H7 (cell line): ENCODE data around the gene BANF2. TPM values are rescaled to one million over a fixed set of nuclear protein-coding genes. Genes with fewer than 3 reads are reported as not detected.

Experiments used
- DNase-seq: peaks from one replicate; pipeline ENCODE4 v3.0.0; 2012
- H3K27me3 ChIP-seq: 2 replicates; pipeline ENCODE4 v1.6.0; 2011; ENCODE audit warnings: mild to moderate bottlenecking, low read length; ENCODE audit not compliant: control insufficient read depth, insufficient read depth
- H3K36me3 ChIP-seq: replicated peaks from 2 replicates; pipeline ENCODE4 v1.5.1; 2011; ENCODE audit warnings: low read length; ENCODE audit not compliant: control insufficient read depth, insufficient read depth
- H3K4me3 ChIP-seq: 2 replicates; pipeline ENCODE4 v1.5.1; 2011; ENCODE audit warnings: low read depth, mild to moderate bottlenecking, control low read depth, low read length, moderate library complexity; ENCODE audit not compliant: insufficient read depth
- total RNA-seq: library from RNA; depleted of rRNA; stranded (reverse); fragments of >200 nt; shearing (Covaris generic); gene quantifications from 2 replicates; pipeline ENCODE4 v1.2.3, GENCODE V29; 2014

The BANF2 gene
- total RNA-seq, 1 experiment from 2014 or later, result not detected

- Histone ChIP-seq H3K27me3 (no peaks in the 10 kb centered on the region), H3K36me3 (peaks cover 3% of the 10 kb centered on the region; the same call in 1 of the 2 replicates), H3K4me3 (peak overlapping the region; percentile 57; the same call in 1 of the 2 replicates)
- no peak for DNase-seq
Observed at GRCh38 chr20:17683218-17684076, 16.3 kb upstream of the BANF2 start.

- no peaks in the 10 kb centered on the region for H3K27me3 ChIP-seq
- no peak overlapping the region for H3K4me3 ChIP-seq
- H3K36me3 ChIP-seq, result peaks cover 2% of the 10 kb centered on the region; the same call in 1 of the 2 replicates
- DNase-seq, result no peak
Observed at GRCh38 chr20:17684077-17684888, 15.5 kb upstream of the BANF2 start.

- DNase-seq, result no peak
- no peaks in the 10 kb centered on the region for H3K27me3 ChIP-seq
- no peaks in the 10 kb centered on the region for H3K36me3 ChIP-seq
- no peak overlapping the region for H3K4me3 ChIP-seq
Observed at GRCh38 chr20:17685168-17685567, 14.6 kb upstream of the BANF2 start.

- Histone ChIP-seq H3K36me3 (no peaks in the 10 kb centered on the region), H3K27me3 (no peaks in the 10 kb centered on the region), H3K4me3 (no peak overlapping the region)
- DNase-seq, result no peak
Observed at GRCh38 chr20:17687800-17688199, 12.0 kb upstream of the BANF2 start.

GRCh38 chr20:17688965-17689364, 10.8 kb upstream of the BANF2 start:
- DNase-seq, result no peak
- H3K27me3 ChIP-seq, result no peaks in the 10 kb centered on the region

GRCh38 chr20:17690144-17690543, 9.6 kb upstream of the BANF2 start:
- no peak for DNase-seq
- Histone ChIP-seq H3K27me3 (no peaks in the 10 kb centered on the region), H3K4me3 (no peak overlapping the region), H3K36me3 (no peaks in the 10 kb centered on the region)

More at GRCh38 chr20:17688965-17689364, 10.8 kb upstream of the BANF2 start:
- no peak overlapping the region for H3K4me3 ChIP-seq
- H3K36me3 ChIP-seq, result no peaks in the 10 kb centered on the region

- Histone ChIP-seq H3K4me3 (no peak overlapping the region), H3K27me3 (no peaks in the 10 kb centered on the region), H3K36me3 (no peaks in the 10 kb centered on the region)
- no peak for DNase-seq
Observed at GRCh38 chr20:17691758-17692157, 8.0 kb upstream of the BANF2 start.

- no peak for DNase-seq
- no peak overlapping the region for H3K4me3 ChIP-seq
- no peaks in the 10 kb centered on the region for H3K27me3 ChIP-seq
- H3K36me3 ChIP-seq, result no peaks in the 10 kb centered on the region
Observed at GRCh38 chr20:17693444-17694001, 6.2 kb upstream of the BANF2 start.

- no peaks in the 10 kb centered on the region for H3K27me3 ChIP-seq
- H3K36me3 ChIP-seq, result no peaks in the 10 kb centered on the region
- no peak for DNase-seq
- H3K4me3 ChIP-seq, result no peak overlapping the region
Observed at GRCh38 chr20:17694767-17695166, 5.0 kb upstream of the BANF2 start.

- Histone ChIP-seq H3K4me3 (no peak overlapping the region), H3K36me3 (no peaks in the 10 kb centered on the region), H3K27me3 (no peaks in the 10 kb centered on the region)
- DNase-seq, result no peak
Observed at GRCh38 chr20:17696287-17696686, 3.5 kb upstream of the BANF2 start.

- Histone ChIP-seq H3K36me3 (no peaks in the 10 kb centered on the region), H3K4me3 (no peak overlapping the region), H3K27me3 (no peaks in the 10 kb centered on the region)
- DNase-seq, result no peak
Observed at GRCh38 chr20:17697171-17697570, 2.6 kb upstream of the BANF2 start.

- no peaks in the 10 kb centered on the region for H3K27me3 ChIP-seq
- no peak overlapping the region for H3K4me3 ChIP-seq
- DNase-seq, result no peak
- no peaks in the 10 kb centered on the region for H3K36me3 ChIP-seq
Observed at GRCh38 chr20:17698384-17698783, 1.4 kb upstream of the BANF2 start.

- Histone ChIP-seq H3K36me3 (no peaks in the 10 kb centered on the region), H3K4me3 (no peak overlapping the region), H3K27me3 (no peaks in the 10 kb centered on the region)
- no peak for DNase-seq
Observed at GRCh38 chr20:17700637-17701036, 871 bp downstream of the BANF2 start.

GRCh38 chr20:17701826-17702225, 2.1 kb downstream of the BANF2 start:
- Histone ChIP-seq H3K4me3 (no peak overlapping the region), H3K36me3 (no peaks in the 10 kb centered on the region), H3K27me3 (no peaks in the 10 kb centered on the region)
- no peak for DNase-seq
